ENCODE measurements around the gene PDZD7.
A peak's percentile ranks its signal among the peaks of the same experiment; 100 is the strongest.

Gene PDZD7

GRCh38 chr10:100986952-100987684 is 43.8 kb downstream of the PDZD7 start, which contains the start of the genes MRPL43 and TWNK (continued):
- TF ChIP-seq ZNF518A (tag by site-specific recombination; conservative IDR thresholded peaks at IDR 0.05; ENCODE audit: low read depth) (peak; percentile 99), CTCF (tag by site-specific recombination; IDR thresholded peaks at IDR 0.05) (no peak), ZNF76 (tag by site-specific recombination; IDR thresholded peaks at IDR 0.05; ENCODE audit: borderline replicate concordance, low read depth) (peak; percentile 68; the same call in 1 of the 2 replicates), GLIS1 (tag by site-specific recombination; IDR thresholded peaks at IDR 0.05) (peak; percentile 61), ZNF394 (tag by site-specific recombination; IDR thresholded peaks at IDR 0.05; ENCODE audit: borderline replicate concordance) (peak; percentile 91), ZNF140 (tag by site-specific recombination; IDR thresholded peaks at IDR 0.05) (no peak), ZNF514 (tag by site-specific recombination; IDR thresholded peaks at IDR 0.05) (no peak), ZFP37 (tag by site-specific recombination; IDR thresholded peaks at IDR 0.05) (0 out of 2 replicates have a peak, but pooled peaks have one; percentile 14), KLF8 (tag by site-specific recombination; IDR thresholded peaks at IDR 0.05) (peak; percentile 76; the same call in 1 of the 2 replicates), ZNF335 (tag by site-specific recombination; conservative IDR thresholded peaks at IDR 0.05) (peak; percentile 96), PATZ1 (tag by site-specific recombination; IDR thresholded peaks at IDR 0.05) (peak; percentile 92), TRIM28 (IDR thresholded peaks at IDR 0.05; ENCODE audit: borderline replicate concordance, low read length) (no peak), ZNF558 (tag by site-specific recombination; IDR thresholded peaks at IDR 0.05) (no peak), PRDM10 (tag by site-specific recombination; IDR thresholded peaks at IDR 0.05) (0 out of 2 replicates have a peak, but pooled peaks have one; percentile 6), ZNF843 (tag by site-specific recombination; IDR thresholded peaks at IDR 0.05) (0 out of 2 replicates have a peak, but pooled peaks have one; percentile 29), ZBTB48 (tag by site-specific recombination; IDR thresholded peaks at IDR 0.05) (peak; percentile 85), BCL11A (tag by site-specific recombination; IDR thresholded peaks at IDR 0.05; ENCODE audit: low read depth) (0 out of 2 replicates have a peak, but pooled peaks have one; percentile 21), INSM2 (tag by site-specific recombination; IDR thresholded peaks at IDR 0.05) (0 out of 2 replicates have a peak, but pooled peaks have one; percentile 12), ZNF423 (tag by site-specific recombination; IDR thresholded peaks at IDR 0.05) (peak; percentile 54; the same call in 1 of the 2 replicates), SP7 (tag by site-specific recombination; IDR thresholded peaks at IDR 0.05) (peak; percentile 52)
